Activated naive CD4-positive, alpha-beta T cell treated with anti-CD3 and anti-CD28 coated beads, Interleukin-2, amount 10 ng/mL, durations not matched to agents 7 days and 5 days (primary cell): ENCODE measurements around the gene FOXN3.
"Not testable (repeated sequence)": the region's sequence is repeated elsewhere in the genome, so short reads cannot be mapped to it uniquely, and the experiment has no call there.

Experiments
- CTCF ChIA-PET: fragments of 350-600 bp; sonication (Branson Sonifier 250); formaldehyde crosslinking; loops from one replicate; lab custom pipeline; 2021; ENCODE audit warnings: antibody characterized with exemption; lab: Charles Lee
- DNase-seq: peaks from one replicate; pipeline ENCODE4 v3.0.0-alpha.2; 2020
- H3K27ac Mint-ChIP-seq: one replicate; pipeline ENCODE4 v1.8.0; 2021; ENCODE audit warnings: mild to moderate bottlenecking, moderate library complexity, mixed read lengths
- H3K27me3 Mint-ChIP-seq: one replicate; pipeline ENCODE4 v1.8.0; 2021; ENCODE audit warnings: mild to moderate bottlenecking, mixed read lengths
- H3K36me3 Mint-ChIP-seq: one replicate; pipeline ENCODE4 v1.8.0; 2021; ENCODE audit warnings: mixed read lengths
- H3K4me1 Mint-ChIP-seq: one replicate; pipeline ENCODE4 v1.8.0; 2021; ENCODE audit warnings: mixed read lengths
- H3K4me3 Mint-ChIP-seq: one replicate; pipeline ENCODE4 v1.8.0; 2021; ENCODE audit warnings: mild to moderate bottlenecking, moderate library complexity, mixed read lengths
- H3K9me3 Mint-ChIP-seq: one replicate; pipeline ENCODE4 v1.8.0; 2021; ENCODE audit warnings: mixed read lengths

Gene FOXN3

DNA sequence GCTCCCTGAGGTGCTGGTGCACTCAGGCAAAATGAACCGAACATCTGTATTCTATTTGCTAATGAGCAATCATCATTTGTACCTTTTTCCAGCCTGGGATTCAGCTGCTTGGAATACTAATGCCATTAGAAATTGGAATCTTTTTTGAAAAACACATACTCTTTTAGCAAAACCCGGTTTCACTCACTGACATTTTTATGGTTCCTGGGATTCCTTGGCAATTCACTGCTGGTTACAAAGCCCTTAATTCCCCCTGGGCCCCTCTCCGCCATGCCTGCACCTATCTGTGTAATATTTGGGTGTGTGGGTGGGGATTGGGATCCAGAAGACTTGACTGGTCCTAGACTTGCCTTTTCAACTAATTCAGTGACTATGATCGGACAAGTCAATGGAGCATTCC lies 199.1 kb downstream of the FOXN3 start:
- CTCF ChIA-PET, result interaction anchor here (1.2 kb wide), 1 partner anchor 556 kb away, joined by 3 read pairs; no protein-coding TSS in a partner anchor
- Mint-ChIP-seq H3K4me3 (no peak overlapping the region), H3K27me3 (no peaks in the 10 kb centered on the region), H3K4me1 (peaks cover 13% of the 10 kb centered on the region), H3K36me3 (peaks cover 19% of the 10 kb centered on the region), H3K27ac (no peak overlapping the region), H3K9me3 (no peaks in the 10 kb centered on the region)
- no peak for DNase-seq

DNA sequence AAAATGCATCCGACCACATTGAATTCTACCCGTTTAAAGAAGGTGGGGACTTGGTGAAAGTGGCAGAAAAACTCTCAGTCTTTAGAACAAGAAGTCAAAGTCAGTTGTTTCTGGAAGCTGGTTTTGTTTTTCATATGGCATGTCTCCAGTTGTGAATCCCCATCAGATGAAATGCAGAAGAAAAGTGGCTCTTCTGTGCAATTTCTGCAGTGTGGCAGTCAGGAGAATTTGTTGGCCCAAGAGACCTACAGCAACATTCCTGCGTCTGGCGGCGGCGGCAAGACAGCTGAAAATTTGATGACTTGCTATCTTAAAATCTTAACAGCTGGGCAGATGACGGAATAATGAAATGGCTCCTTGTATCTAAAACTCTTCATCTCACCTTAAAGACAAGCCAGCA lies 201.5 kb downstream of the FOXN3 start:
- no peaks in the 10 kb centered on the region for H3K27me3 Mint-ChIP-seq
- H3K36me3 Mint-ChIP-seq, result peaks cover 18% of the 10 kb centered on the region
- H3K4me1 Mint-ChIP-seq, result no peaks in the 10 kb centered on the region
- no peaks in the 10 kb centered on the region for H3K9me3 Mint-ChIP-seq
- no peak for DNase-seq
- H3K4me3 Mint-ChIP-seq, result no peak overlapping the region
- CTCF ChIA-PET, result no interaction called here
- no peak overlapping the region for H3K27ac Mint-ChIP-seq

DNA sequence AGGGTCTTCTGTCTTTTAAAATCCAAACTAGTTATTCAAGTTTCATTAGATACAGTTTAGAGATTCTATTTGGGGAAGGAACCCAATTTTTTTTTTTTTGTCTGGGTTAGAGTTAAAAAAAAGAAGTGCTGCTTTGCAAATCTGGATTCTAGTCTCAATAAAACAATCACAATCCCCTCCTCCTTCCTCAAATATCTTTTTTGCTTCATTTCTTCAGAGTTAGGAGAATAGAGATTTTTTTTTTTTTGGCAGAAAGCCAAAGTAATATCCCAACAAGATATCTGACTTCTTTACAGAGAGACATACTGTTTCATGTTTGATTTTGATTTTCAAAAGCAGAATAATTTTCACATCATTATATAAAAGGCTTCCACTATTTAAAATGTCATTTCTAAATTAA lies 201.9 kb downstream of the FOXN3 start:
- no peak for DNase-seq
- Mint-ChIP-seq H3K36me3 (peaks cover 16% of the 10 kb centered on the region), H3K9me3 (no peaks in the 10 kb centered on the region), H3K4me3 (no peak overlapping the region), H3K27me3 (no peaks in the 10 kb centered on the region), H3K4me1 (no peaks in the 10 kb centered on the region), H3K27ac (no peak overlapping the region)
- CTCF ChIA-PET, result no interaction called here

DNA sequence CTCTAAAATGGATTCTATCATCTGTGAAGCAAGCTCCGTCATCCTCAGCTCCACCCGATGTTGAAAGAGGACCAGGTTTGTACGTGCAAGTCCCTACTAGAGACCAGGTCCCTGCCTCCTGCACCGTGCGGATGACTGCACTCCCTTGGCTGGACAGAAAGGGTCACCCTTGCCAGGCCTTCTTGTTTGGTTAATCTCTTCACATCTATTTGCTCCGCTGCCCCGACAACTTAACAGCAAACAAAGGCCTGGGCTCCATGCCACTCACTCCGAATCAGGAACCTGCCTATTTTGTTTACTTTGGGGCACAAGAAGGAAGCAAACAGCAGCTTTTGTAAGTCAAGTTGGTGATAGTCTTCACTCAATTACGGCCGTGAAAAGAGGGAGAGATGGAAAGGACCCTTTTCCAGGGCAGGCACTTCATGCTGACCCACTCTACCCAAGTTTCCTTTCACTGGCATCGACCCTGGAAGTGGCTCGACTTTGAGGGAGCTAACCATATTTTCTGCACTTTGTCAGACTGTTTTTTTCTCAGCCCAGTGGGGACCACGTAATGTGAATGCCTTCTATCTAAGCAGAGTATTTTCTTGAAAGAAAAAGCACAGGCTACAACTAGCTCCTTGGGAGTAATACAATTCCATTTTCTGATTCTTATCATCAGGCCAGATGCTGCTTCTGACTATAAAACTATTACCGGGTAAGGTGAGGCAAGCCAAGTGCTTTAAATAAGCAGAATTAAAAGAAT lies 202.6 kb downstream of the FOXN3 start:
- Mint-ChIP-seq H3K27me3 (no peaks in the 10 kb centered on the region), H3K4me1 (no peaks in the 10 kb centered on the region), H3K9me3 (no peaks in the 10 kb centered on the region), H3K36me3 (peaks cover 12% of the 10 kb centered on the region), H3K4me3 (no peak overlapping the region), H3K27ac (no peak overlapping the region)
- CTCF ChIA-PET, result no interaction called here
- DNase-seq, result no peak

DNA sequence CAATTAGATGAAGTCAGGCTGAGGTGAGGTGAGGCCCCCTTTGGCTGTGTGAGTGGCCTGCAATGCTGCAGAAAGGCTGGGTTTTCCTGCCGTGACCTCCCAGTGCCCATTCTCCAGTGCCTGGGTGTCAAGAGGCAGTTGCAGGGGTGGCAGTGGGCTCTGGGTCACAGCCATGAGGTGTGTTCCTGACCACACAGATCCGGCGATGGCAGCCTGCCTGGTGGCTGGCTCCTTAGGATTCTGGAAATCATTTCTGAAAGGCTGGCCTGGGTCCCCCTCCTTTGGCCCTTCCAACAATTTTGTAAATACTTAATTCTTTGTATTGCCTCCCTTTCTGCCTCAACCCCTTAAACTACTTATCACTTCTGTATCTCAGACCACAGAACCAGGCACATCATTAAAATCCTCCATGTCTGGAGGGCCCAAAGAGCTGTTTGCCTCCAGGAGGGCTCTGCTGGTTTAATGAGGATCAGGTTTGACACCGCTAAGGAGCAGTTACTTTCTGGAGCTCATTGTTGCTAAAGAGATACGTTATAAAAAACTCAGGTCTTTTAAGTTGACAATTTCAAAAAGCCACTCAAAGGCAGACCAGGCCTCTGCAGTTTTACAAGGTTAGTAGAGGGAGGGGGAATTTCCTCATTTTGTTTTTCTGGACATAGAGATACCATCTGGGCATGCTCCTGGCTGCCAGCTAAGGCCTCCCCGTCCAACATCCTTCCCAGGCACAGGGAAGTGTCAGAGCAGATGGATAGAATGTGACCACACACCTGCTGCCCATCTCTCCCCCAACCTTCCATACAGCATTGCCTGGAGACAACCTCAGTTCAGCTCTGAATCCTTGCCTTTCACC lies 204.4 kb downstream of the FOXN3 start:
- no peaks in the 10 kb centered on the region for H3K4me1 Mint-ChIP-seq
- no peak for DNase-seq
- peaks cover 9% of the 10 kb centered on the region for H3K36me3 Mint-ChIP-seq
- H3K4me3 Mint-ChIP-seq, result no peak overlapping the region
- CTCF ChIA-PET, result interaction anchor here (0.6 kb wide), 1 partner anchor 35 kb away, joined by 4 read pairs; no protein-coding TSS in a partner anchor
- H3K9me3 Mint-ChIP-seq, result no peaks in the 10 kb centered on the region
- no peak overlapping the region for H3K27ac Mint-ChIP-seq
- H3K27me3 Mint-ChIP-seq, result no peaks in the 10 kb centered on the region

DNA sequence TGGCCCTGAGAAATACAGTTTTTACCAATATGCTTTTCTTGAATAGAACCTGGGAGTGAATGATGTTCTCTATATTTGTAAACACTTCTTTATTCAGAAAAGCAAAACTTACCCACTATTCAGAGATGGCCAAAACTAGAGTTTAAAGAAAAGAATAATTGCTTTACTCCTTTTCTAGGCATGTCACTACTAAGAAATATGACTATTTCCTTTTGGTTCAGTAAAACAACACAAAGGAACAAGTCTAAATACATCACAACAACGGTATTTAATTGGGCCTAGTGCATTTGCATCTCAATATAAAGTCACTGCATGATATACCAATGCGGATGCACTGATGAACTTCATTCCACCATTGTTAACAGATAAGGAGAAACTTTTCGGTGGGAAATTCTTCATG lies 207.5 kb downstream of the FOXN3 start:
- H3K27ac Mint-ChIP-seq, result no peak overlapping the region
- H3K9me3 Mint-ChIP-seq, result no peaks in the 10 kb centered on the region
- no peaks in the 10 kb centered on the region for H3K27me3 Mint-ChIP-seq
- H3K4me3 Mint-ChIP-seq, result no peak overlapping the region
- H3K4me1 Mint-ChIP-seq, result no peaks in the 10 kb centered on the region
- peaks cover 8% of the 10 kb centered on the region for H3K36me3 Mint-ChIP-seq
- DNase-seq, result no peak
- CTCF ChIA-PET, result no interaction called here

DNA sequence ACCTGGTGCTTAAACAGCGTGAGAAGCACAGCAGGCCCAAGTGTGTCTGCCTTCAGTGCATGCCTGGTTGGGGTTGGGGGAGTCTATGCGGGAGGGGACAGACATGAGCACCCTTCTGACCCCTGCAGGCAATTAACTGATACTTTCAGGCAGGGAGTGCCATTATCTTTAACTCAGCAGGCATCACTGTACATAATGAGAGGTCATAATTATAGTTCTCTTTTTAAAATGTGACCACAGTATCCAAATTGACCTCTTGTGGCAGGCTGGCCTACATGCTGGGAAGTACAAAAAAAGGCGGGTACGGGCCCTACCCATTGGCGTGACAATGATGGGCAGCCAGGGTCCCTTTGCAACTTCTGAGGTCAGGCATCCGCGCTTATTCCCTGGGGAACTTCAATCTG lies 209.1 kb downstream of the FOXN3 start:
- no peaks in the 10 kb centered on the region for H3K9me3 Mint-ChIP-seq
- CTCF ChIA-PET, result interaction anchor here (1.2 kb wide), 1 partner anchor 19 kb away, joined by 3 read pairs; no protein-coding TSS in a partner anchor
- no peaks in the 10 kb centered on the region for H3K27me3 Mint-ChIP-seq
- H3K27ac Mint-ChIP-seq, result no peak overlapping the region
- no peak overlapping the region for H3K4me3 Mint-ChIP-seq
- no peaks in the 10 kb centered on the region for H3K4me1 Mint-ChIP-seq
- DNase-seq, result no peak
- H3K36me3 Mint-ChIP-seq, result peaks cover 12% of the 10 kb centered on the region

DNA sequence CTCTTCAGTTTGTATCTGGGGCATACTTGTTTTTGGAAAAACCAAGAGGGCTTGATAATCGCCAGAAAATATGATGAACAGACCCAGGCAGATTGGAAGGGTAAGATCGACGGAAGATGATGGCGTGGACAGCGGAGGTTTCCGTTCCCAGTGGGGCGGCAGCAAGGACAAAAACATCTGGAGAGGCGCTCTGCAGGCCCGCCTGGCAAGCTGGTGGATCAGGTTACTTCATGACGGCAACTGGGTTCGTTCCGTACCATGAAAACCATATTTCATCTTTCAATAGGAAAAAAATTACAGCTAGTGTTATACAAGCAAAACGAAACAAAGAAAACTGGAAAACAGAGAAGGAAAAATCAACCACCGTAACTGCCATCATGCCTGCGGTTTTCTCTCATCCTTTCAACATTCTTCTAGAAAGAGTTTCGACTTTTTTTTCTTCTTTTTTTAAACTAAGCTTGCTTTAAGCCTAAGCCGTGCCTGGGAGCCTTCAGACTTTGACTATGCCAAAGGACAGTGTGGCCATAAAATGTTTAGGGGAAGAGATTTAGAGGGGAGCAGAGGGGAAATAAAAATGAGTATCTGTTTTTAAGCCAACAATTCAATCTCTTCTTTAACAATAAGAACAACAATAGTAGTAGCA lies 210.5 kb downstream of the FOXN3 start:
- Mint-ChIP-seq H3K27me3 (no peaks in the 10 kb centered on the region), H3K4me1 (peaks cover 9% of the 10 kb centered on the region), H3K9me3 (no peaks in the 10 kb centered on the region), H3K36me3 (peaks cover 12% of the 10 kb centered on the region), H3K27ac (no peak overlapping the region), H3K4me3 (no peak overlapping the region)
- no peak for DNase-seq
- CTCF ChIA-PET, result interaction anchor here (1.2 kb wide), 1 partner anchor 18 kb away, joined by 3 read pairs; no protein-coding TSS in a partner anchor

DNA sequence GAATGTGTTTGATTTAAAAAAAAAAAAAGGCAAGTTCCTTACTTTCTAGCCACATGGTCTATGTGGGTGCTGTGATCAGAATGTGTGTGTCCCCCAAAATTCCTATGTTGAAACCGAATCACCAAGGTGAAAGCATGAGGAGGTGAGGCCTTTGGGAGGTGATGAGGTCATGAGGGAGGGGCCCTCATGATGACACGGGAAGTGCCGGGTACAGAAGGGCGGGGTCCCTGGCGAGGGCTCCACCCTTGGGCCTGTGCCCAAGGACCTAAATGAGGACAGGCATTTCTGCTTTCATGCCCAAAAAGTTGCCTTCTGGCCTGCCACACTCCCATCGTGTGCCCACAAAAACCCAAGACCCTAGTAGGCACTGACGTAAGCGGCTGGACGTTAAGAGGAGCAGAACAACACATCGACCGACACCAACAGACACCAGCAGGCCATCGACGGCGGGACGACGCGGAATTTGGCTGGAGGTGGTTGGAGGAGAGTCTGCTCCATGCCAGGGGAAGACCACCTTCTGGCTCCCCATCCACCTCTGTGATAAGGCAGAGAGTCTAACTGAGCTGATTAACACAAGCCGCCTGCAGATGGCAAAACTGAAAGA lies 211.8 kb downstream of the FOXN3 start:
- Mint-ChIP-seq H3K4me3 (no peak overlapping the region), H3K27me3 (no peaks in the 10 kb centered on the region), H3K4me1 (peaks cover 10% of the 10 kb centered on the region), H3K9me3 (no peaks in the 10 kb centered on the region), H3K36me3 (peaks cover 12% of the 10 kb centered on the region), H3K27ac (no peak overlapping the region)
- no peak for DNase-seq
- CTCF ChIA-PET, result no interaction called here

DNA sequence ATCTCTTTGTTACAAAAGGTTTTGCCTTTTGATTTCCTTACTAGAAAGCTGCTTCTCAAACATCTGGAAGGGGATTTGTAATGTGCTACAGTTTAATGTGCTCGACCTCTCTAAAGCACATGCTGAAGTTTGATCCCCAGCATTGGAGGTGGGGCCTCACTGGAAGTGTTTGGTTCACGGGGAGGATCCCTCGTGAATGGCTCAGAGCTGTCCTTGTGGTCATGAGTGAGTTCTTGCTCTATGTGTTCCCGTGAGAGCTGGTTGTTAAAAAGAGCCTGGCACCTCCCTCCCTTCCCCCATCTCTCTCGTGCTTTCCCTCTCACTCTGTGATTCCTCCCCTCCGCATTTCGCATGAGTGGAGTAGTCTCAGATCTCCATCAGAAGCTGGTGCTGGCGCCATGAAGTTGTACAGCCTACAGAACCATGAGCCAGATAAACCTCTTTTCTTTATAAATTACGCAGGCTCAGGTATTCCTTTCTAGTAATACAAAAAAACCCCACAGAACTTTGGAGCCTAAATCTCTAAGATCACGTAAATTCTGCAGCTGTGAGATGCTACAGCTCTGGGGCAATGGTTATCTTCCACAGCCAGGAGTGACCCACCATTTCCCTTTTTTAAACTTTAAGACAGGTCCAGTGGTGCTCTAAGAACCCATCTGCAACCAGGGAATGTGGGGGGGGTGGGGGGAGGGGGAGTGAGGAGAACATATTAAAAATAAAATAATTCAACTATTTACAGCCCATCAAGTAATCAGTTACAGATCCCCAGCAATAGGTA lies 214.4 kb downstream of the FOXN3 start:
- peaks cover 3% of the 10 kb centered on the region for H3K9me3 Mint-ChIP-seq
- H3K36me3 Mint-ChIP-seq, result peaks cover 21% of the 10 kb centered on the region
- H3K4me3 Mint-ChIP-seq, result no peak overlapping the region
- peaks cover 10% of the 10 kb centered on the region for H3K4me1 Mint-ChIP-seq
- H3K27me3 Mint-ChIP-seq, result no peaks in the 10 kb centered on the region
- no peak for DNase-seq
- CTCF ChIA-PET, result no interaction called here
- H3K27ac Mint-ChIP-seq, result no peak overlapping the region

DNA sequence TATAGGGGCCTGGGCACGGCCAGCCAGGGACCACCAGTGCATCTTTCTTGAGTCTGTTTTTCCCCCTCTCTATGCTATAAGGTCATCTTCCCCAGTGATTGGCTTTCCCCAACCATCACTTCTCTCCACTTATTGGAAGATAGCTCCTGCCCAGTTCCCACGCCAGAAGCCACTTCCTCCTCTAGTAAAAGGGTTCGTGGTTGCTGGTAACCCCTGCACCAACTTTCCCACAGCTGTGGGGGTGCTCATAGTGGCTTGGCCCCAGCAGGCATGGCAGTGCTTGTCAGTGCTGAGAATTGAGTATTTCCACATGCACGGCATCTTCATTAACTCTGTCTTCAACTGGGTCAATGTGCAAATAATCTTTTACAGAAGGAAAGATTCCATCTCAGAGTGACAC lies 215.4 kb downstream of the FOXN3 start:
- Mint-ChIP-seq H3K4me3 (no peak overlapping the region), H3K27me3 (no peaks in the 10 kb centered on the region), H3K36me3 (peaks cover 28% of the 10 kb centered on the region), H3K9me3 (peaks cover 7% of the 10 kb centered on the region), H3K4me1 (peaks cover 10% of the 10 kb centered on the region), H3K27ac (no peak overlapping the region)
- CTCF ChIA-PET, result no interaction called here
- no peak for DNase-seq

DNA sequence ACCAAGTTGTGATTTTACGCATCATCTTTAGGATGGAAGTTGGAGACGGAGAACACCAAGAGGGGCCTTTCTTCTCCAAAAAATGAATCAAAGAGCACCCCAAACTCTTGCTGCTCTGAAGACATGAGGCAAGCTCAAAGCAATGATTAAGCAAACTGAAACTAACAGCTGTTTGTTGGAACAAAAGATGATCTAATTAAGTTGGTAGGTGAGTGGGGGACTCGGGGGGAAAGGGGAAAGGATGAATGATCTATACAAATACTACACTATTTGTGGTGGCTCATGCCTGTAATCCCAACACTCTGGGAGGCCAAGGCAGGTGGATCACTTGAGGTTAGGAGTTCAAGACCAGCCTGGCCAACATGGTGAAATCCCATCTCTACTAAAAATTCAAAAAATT lies 217.7 kb downstream of the FOXN3 start:
- H3K9me3 Mint-ChIP-seq, DNase-seq, CTCF ChIA-PET, H3K4me3 Mint-ChIP-seq, H3K4me1 Mint-ChIP-seq, H3K27me3 Mint-ChIP-seq: not testable (repeated sequence)
- H3K27ac Mint-ChIP-seq, result peak overlapping the region; percentile 26
- H3K36me3 Mint-ChIP-seq, result peaks cover 28% of the 10 kb centered on the region

DNA sequence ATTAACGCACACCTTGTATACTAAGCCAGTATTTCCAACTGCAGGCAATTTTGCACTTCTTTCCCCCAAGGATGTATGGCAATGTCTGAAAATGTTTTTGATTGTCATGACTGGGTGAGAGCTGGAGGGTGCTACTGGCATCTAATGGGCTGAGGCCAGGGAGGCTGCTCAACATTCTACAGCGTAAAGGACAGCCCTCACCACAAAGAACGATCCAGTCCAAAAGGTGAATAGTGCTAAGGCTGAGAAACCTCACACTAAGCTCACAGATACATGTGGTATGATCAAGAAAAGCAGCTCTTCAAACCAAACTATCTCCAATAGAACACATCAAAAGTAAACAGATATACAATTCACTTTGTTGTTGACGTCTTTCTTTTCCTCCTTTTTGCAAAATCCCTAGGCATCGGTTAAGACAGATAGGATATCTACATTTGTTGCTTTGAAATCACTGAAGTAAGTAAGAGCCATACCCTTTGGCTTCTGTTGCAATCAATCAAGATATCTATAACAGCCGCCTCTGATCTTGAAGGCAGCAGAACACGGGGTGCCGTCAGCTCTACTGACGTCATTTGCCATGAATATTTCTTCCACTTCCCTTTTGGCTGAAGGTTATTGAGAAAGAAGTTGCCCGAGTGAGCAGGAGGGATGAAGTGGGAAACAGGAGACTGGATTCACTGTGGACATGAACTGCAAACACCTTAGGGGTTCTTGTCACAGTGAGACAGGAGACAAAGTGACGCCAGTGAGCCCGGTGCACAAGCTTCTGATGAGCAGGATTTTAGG lies 218.3 kb downstream of the FOXN3 start:
- CTCF ChIA-PET, result interaction anchor here (0.7 kb wide), 1 partner anchor 21 kb away, joined by 3 read pairs; no protein-coding TSS in a partner anchor
- no peak overlapping the region for H3K4me3 Mint-ChIP-seq
- DNase-seq, result no peak
- H3K27me3 Mint-ChIP-seq, result no peaks in the 10 kb centered on the region
- peaks cover 10% of the 10 kb centered on the region for H3K4me1 Mint-ChIP-seq
- H3K27ac Mint-ChIP-seq, result peak overlapping the region; percentile 26
- H3K36me3 Mint-ChIP-seq, result peaks cover 25% of the 10 kb centered on the region
- peaks cover 7% of the 10 kb centered on the region for H3K9me3 Mint-ChIP-seq
